Mucosa of descending colon (tissue), 3 donors: ENCODE results near the gene STEAP1B. TPM values are rescaled to one million over a fixed set of nuclear protein-coding genes. Genes with fewer than 3 reads are reported as not detected.
A peak's percentile ranks its signal among the peaks of the same experiment; 100 is the strongest.

ENCODE experiments used
- ATAC-seq: fragments of 200-7000 bp; cut with Tn5 transposase; one replicate; pipeline ENCODE4 v1.9.1; 2020; ENCODE audit warnings: mild to moderate bottlenecking, moderate library complexity
- DNase-seq, 3 donors: peaks; one replicate each; pipeline ENCODE4 v3.0.0-alpha.2; 2020
- H3K36me3 ChIP-seq: fragments of 200-600 bp; one replicate; pipeline ENCODE4 v1.8.0; 2021; ENCODE audit warnings: low read depth, mild to moderate bottlenecking
- H3K4me1 ChIP-seq: fragments of 200-600 bp; one replicate; pipeline ENCODE4 v1.8.0; 2021; ENCODE audit warnings: low read depth, mild to moderate bottlenecking
- H3K4me3 ChIP-seq: fragments of 200-600 bp; one replicate; pipeline ENCODE4 v1.8.0; 2021; ENCODE audit warnings: mild to moderate bottlenecking
- H3K9me3 ChIP-seq: fragments of 200-600 bp; one replicate; pipeline ENCODE4 v1.8.0; 2021; ENCODE audit warnings: mild to moderate bottlenecking
- CTCF ChIP-seq: fragments of 200-600 bp; IDR thresholded peaks from one replicate; pipeline ENCODE4 v1.8.0; 2022; ENCODE audit warnings: antibody characterized with exemption, mild to moderate bottlenecking
- intact Hi-C, 2 donors: fragments of 100-400 bp; cut with DNase I in 1 of 2; cut with micrococcal nuclease in 1 of 2; formaldehyde crosslinking; loops; one replicate each; pipeline versions ENCODE4 v1.11.0 to v1.11.1; 2022; cut with DNase I, micrococcal nuclease
- total RNA-seq, 3 donors: library from RNA; stranded (reverse); fragmentation: NEBNext Ultra II Directional in 2 of 3; extraction: Animal tissue kit (Norgen Biotek cat#: 25700) in 2 of 3; gene quantifications; one replicate each; pipeline versions ENCODE4 v1.2.1 to v1.2.4, GENCODE V29; 2021 to 2023
- donor health status: DM: no; HTN: no; CAD: no; lungs with moderate emphysema.
- donor health status: DM: no; HTN: no; CAD: no.
- donor health status: DM: no; HTN: yes; CAD: no.

Gene STEAP1B
- total RNA-seq, 3 donors from 2014 or later, result 0.77 to 1.0 TPM; not detected in 1

- no peak for ATAC-seq
- intact Hi-C loops, result no loop called here
- Histone ChIP-seq H3K9me3 (no peaks in the 10 kb centered on the region), H3K36me3 (no peaks in the 10 kb centered on the region), H3K4me1 (no peaks in the 10 kb centered on the region), H3K4me3 (no peak overlapping the region)
- no peak for DNase-seq
- TF ChIP-seq CTCF, result no peak
Observed at GRCh38 chr7:22474645-22475044, 25.3 kb downstream of the STEAP1B start.

GRCh38 chr7:22470981-22471380 lies 29.0 kb downstream of the STEAP1B start:
- DNase-seq (no peak), ATAC-seq (no peak)
- no peak overlapping the region for H3K4me3 ChIP-seq
- no peaks in the 10 kb centered on the region for H3K9me3 ChIP-seq
- intact Hi-C loops, result no loop called here
- no peaks in the 10 kb centered on the region for H3K36me3 ChIP-seq
- no peak for TF ChIP-seq CTCF
- H3K4me1 ChIP-seq, result no peaks in the 10 kb centered on the region

GRCh38 chr7:22469371-22470143 lies 30.4 kb downstream of the STEAP1B start:
- no peak overlapping the region for H3K4me3 ChIP-seq
- no peak for TF ChIP-seq CTCF
- DNase-seq (no peak), ATAC-seq (peak; percentile 88)
- H3K36me3 ChIP-seq, result no peaks in the 10 kb centered on the region
- no peaks in the 10 kb centered on the region for H3K9me3 ChIP-seq
- no peaks in the 10 kb centered on the region for H3K4me1 ChIP-seq
- intact Hi-C loops, result no loop called here

- Histone ChIP-seq H3K36me3 (no peaks in the 10 kb centered on the region), H3K4me1 (no peaks in the 10 kb centered on the region), H3K9me3 (no peaks in the 10 kb centered on the region), H3K4me3 (no peak overlapping the region)
- intact Hi-C loops, result no loop called here
- no peak for TF ChIP-seq CTCF
- no peak for ATAC-seq
- DNase-seq, result no peak
Observed at GRCh38 chr7:22468609-22469008, 31.4 kb downstream of the STEAP1B start.

GRCh38 chr7:22464299-22464698 lies 35.7 kb downstream of the STEAP1B start:
- TF ChIP-seq CTCF, result no peak
- intact Hi-C loops, result no loop called here
- Histone ChIP-seq H3K9me3 (no peaks in the 10 kb centered on the region), H3K4me3 (no peak overlapping the region), H3K36me3 (no peaks in the 10 kb centered on the region), H3K4me1 (no peaks in the 10 kb centered on the region)
- DNase-seq, result no peak
- no peak for ATAC-seq
